Measurements from ENCODE around the gene TFIP11.

DNA sequence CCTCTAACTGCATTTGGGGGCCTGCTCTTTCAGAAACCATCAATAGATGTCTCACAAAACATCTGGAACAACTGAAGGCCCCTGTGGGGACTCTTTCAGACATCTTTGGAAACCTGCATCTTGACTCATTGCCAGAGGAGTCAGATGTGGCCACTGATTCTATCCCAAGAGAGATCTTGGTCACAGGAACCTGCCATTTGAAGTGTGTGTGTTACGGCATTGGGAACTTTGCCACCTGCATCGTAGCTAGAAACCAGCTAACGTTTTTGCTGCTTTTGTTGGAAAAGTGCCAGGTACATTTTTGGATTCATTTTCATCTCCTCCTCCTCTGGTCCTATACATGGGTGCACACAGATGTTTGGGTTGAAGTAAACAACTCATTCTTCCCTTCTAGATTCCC lies 24.3 kb downstream of the TFIP11 start:
- TF ChIP-seq, protein P1, sequence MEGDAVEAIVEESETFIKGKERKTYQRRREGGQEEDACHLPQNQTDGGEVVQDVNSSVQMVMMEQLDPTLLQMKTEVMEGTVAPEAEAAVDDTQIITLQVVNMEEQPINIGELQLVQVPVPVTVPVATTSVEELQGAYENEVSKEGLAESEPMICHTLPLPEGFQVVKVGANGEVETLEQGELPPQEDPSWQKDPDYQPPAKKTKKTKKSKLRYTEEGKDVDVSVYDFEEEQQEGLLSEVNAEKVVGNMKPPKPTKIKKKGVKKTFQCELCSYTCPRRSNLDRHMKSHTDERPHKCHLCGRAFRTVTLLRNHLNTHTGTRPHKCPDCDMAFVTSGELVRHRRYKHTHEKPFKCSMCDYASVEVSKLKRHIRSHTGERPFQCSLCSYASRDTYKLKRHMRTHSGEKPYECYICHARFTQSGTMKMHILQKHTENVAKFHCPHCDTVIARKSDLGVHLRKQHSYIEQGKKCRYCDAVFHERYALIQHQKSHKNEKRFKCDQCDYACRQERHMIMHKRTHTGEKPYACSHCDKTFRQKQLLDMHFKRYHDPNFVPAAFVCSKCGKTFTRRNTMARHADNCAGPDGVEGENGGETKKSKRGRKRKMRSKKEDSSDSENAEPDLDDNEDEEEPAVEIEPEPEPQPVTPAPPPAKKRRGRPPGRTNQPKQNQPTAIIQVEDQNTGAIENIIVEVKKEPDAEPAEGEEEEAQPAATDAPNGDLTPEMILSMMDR (conservative IDR thresholded peaks at IDR 0.05; ENCODE audit: low read length), result no peak
- TF ChIP-seq EZH2phosphoT487 (IDR thresholded peaks at IDR 0.05; ENCODE audit: borderline replicate concordance), result no peak

Data from Loucy (cell line).